ENCODE results near the gene MYO5B.
"Not testable (repeated sequence)": the region's sequence is repeated elsewhere in the genome, so short reads cannot be mapped to it uniquely, and the experiment has no call there.

MYO5B gene

GRCh38 chr18:49846718-49847470 lies 348.1 kb downstream of the MYO5B start:
- no peak for DNase-seq

- no peak for DNase-seq
These were observed 348.6 kb downstream of the MYO5B start for GRCh38 chr18:49846361-49846662.

- DNase-seq: no peak
These were observed 349.2 kb downstream of the MYO5B start for GRCh38 chr18:49845629-49846360.

GRCh38 chr18:49844903-49845302 lies 350.0 kb downstream of the MYO5B start:
- DNase-seq: no peak

GRCh38 chr18:49843778-49844625 lies 350.9 kb downstream of the MYO5B start:
- DNase-seq: no peak

GRCh38 chr18:49843131-49843530 lies 351.8 kb downstream of the MYO5B start:
- DNase-seq: no peak

- DNase-seq: no peak
These were observed 352.3 kb downstream of the MYO5B start for GRCh38 chr18:49842656-49843055.

- no peak for DNase-seq
These were observed 353.4 kb downstream of the MYO5B start for GRCh38 chr18:49841236-49842217.

GRCh38 chr18:49839012-49839411 lies 355.9 kb downstream of the MYO5B start:
- peak; percentile 81 for DNase-seq

GRCh38 chr18:49838381-49838780 lies 356.6 kb downstream of the MYO5B start:
- DNase-seq: no peak

GRCh38 chr18:49837889-49838288 lies 357.1 kb downstream of the MYO5B start:
- no peak for DNase-seq

- not testable (repeated sequence) for DNase-seq
These were observed 357.6 kb downstream of the MYO5B start for GRCh38 chr18:49837316-49837835.

- no peak for DNase-seq
These were observed 359.5 kb downstream of the MYO5B start for GRCh38 chr18:49835405-49835804.

GRCh38 chr18:49834258-49834657 lies 360.7 kb downstream of the MYO5B start:
- DNase-seq: no peak

- no peak for DNase-seq
These were observed 361.1 kb downstream of the MYO5B start for GRCh38 chr18:49833814-49834213.

- no peak for DNase-seq
These were observed 362.7 kb downstream of the MYO5B start for GRCh38 chr18:49832221-49832647.

- no peak for DNase-seq
These were observed 367.0 kb downstream of the MYO5B start for GRCh38 chr18:49827996-49828395.

- DNase-seq: no peak
These were observed 374.9 kb downstream of the MYO5B start for GRCh38 chr18:49819823-49820671.

GRCh38 chr18:49819071-49819662 lies 375.8 kb downstream of the MYO5B start:
- DNase-seq: no peak

GRCh38 chr18:49817947-49818346 lies 377.0 kb downstream of the MYO5B start:
- DNase-seq: no peak

- DNase-seq: no peak
These were observed 379.0 kb downstream of the MYO5B start for GRCh38 chr18:49815927-49816326.

Measured in NCI-H226 (cell line).